HTR-8/SVneo (cell line): ENCODE results near the gene HIPK4.
"Not testable (repeated sequence)": the region's sequence is repeated elsewhere in the genome, so short reads cannot be mapped to it uniquely, and the experiment has no call there.

Experiments
- DNase-seq: peaks from one replicate; pipeline ENCODE4 v3.0.0; 2011; ENCODE audit warnings: low spot score, mixed read lengths; ENCODE audit not compliant: insufficient read length
- FAIRE-seq: peaks from 2 replicates; lab custom pipeline; 2011; peaks lifted over from hg19 to GRCh38; lab: Jason Lieb, UNC

HIPK4 gene

GRCh38 chr19:40418040-40418439, 28.1 kb upstream of the HIPK4 start:
- DNase-seq = no peak
- no peak for FAIRE-seq

GRCh38 chr19:40417643-40417981, 27.6 kb upstream of the HIPK4 start:
- no peak for DNase-seq

GRCh38 chr19:40416918-40417642, 27.1 kb upstream of the HIPK4 start:
- FAIRE-seq (no peak), DNase-seq (no peak)

More at GRCh38 chr19:40417643-40417981, 27.6 kb upstream of the HIPK4 start:
- FAIRE-seq = no peak

GRCh38 chr19:40415768-40416167, 25.8 kb upstream of the HIPK4 start:
- no peak for FAIRE-seq

GRCh38 chr19:40414542-40415535, 24.9 kb upstream of the HIPK4 start:
- DNase-seq (no peak), FAIRE-seq (no peak)

More at GRCh38 chr19:40415768-40416167, 25.8 kb upstream of the HIPK4 start:
- no peak for DNase-seq

- FAIRE-seq = no peak
- no peak for DNase-seq
These were observed 23.4 kb upstream of the HIPK4 start, which contains the start of gene PRX for GRCh38 chr19:40413291-40413845. Gene PRX, minus strand, starts transcription at chr19:40413378. Its CDS starts 5,446 bp downstream, at chr19:40407932.

GRCh38 chr19:40412866-40413265, 22.9 kb upstream of the HIPK4 start:
- FAIRE-seq (no peak), DNase-seq (no peak)

GRCh38 chr19:40411958-40412499, 22.0 kb upstream of the HIPK4 start:
- FAIRE-seq (no peak), DNase-seq (no peak)

GRCh38 chr19:40411125-40411842, 21.3 kb upstream of the HIPK4 start:
- DNase-seq (no peak), FAIRE-seq (no peak)

GRCh38 chr19:40410030-40410389, 20.0 kb upstream of the HIPK4 start:
- DNase-seq (no peak), FAIRE-seq (no peak)

GRCh38 chr19:40408598-40408925, 18.6 kb upstream of the HIPK4 start:
- not testable (repeated sequence) for FAIRE-seq, DNase-seq

GRCh38 chr19:40407714-40408597, 18.0 kb upstream of the HIPK4 start:
- FAIRE-seq (no peak), DNase-seq (no peak)

- FAIRE-seq = no peak
- DNase-seq = peak; percentile 94
These were observed 13.4 kb upstream of the HIPK4 start for GRCh38 chr19:40403262-40403984.

- no peak for DNase-seq
- no peak for FAIRE-seq
These were observed 10.6 kb upstream of the HIPK4 start for GRCh38 chr19:40400559-40400958.

- FAIRE-seq (no peak), DNase-seq (no peak)
These were observed 8.6 kb upstream of the HIPK4 start for GRCh38 chr19:40398417-40399131.

GRCh38 chr19:40397568-40397906, 7.6 kb upstream of the HIPK4 start:
- DNase-seq (no peak), FAIRE-seq (no peak)

- FAIRE-seq = no peak
These were observed 7.0 kb upstream of the HIPK4 start for GRCh38 chr19:40396886-40397567.

More at GRCh38 chr19:40396886-40397567, 7.0 kb upstream of the HIPK4 start:
- DNase-seq = no peak
